H1 (cell line): ENCODE data around the gene DAP. TPM values are rescaled to one million over a fixed set of nuclear protein-coding genes. Genes with fewer than 3 reads are reported as not detected.

Experiments
- CTCF ChIA-PET: fragments of 300-600 bp; sonication (Branson Sonifier 250); formaldehyde crosslinking; loops from one replicate; lab custom pipeline; 2021; ENCODE audit not compliant: partially characterized antibody; lab: Charles Lee
- POLR2A ChIA-PET: fragments of 300-600 bp; sonication (Branson Sonifier 250); formaldehyde crosslinking; loops from one replicate; lab custom pipeline; 2021; ENCODE audit warnings: inconsistent platforms; ENCODE audit not compliant: partially characterized antibody; lab: Charles Lee
- DNase-seq, 2 experiments: peaks; one replicate each; pipeline versions ENCODE4 v3.0.0 to v3.0.0-alpha.2; 2010 to 2022; ENCODE audit warnings: low spot score in 2 of 2, low read depth in 1 of 2, mixed read lengths in 1 of 2
- FAIRE-seq: peaks from 2 replicates; lab custom pipeline; 2011; peaks lifted over from hg19 to GRCh38; lab: Jason Lieb, UNC
- H2AFZ ChIP-seq: 2 replicates; pipeline ENCODE4 v1.8.1; 2012; ENCODE audit warnings: low read length, inconsistent platforms
- H2AK5ac ChIP-seq: 2 replicates; pipeline ENCODE4 v1.6.1; 2013; ENCODE audit warnings: low read depth, low read length
- H2BK120ac ChIP-seq: replicated peaks from 2 replicates; pipeline ENCODE3; 2013; ENCODE audit warnings: low read depth, low read length, inconsistent platforms
- H2BK12ac ChIP-seq: 2 replicates; pipeline ENCODE4 v1.6.1; 2013; ENCODE audit warnings: low read depth, low read length
- H2BK15ac ChIP-seq: 2 replicates; pipeline ENCODE4 v1.6.1; 2013; ENCODE audit warnings: low read length
- H2BK20ac ChIP-seq: 2 replicates; pipeline ENCODE4 v1.6.1; 2013; ENCODE audit warnings: low read length
- H2BK5ac ChIP-seq: 2 replicates; pipeline ENCODE4 v1.6.1; 2013; ENCODE audit warnings: low read depth, low read length
- H3K14ac ChIP-seq: 2 replicates; pipeline ENCODE4 v1.6.1; 2013; ENCODE audit warnings: inconsistent platforms; ENCODE audit not compliant: insufficient read length
- H3K18ac ChIP-seq: 2 replicates; pipeline ENCODE4 v1.6.1; 2013; ENCODE audit warnings: low read length; ENCODE audit errors: extremely low read depth
- H3K23ac ChIP-seq: 2 replicates; pipeline ENCODE4 v1.6.1; 2013; ENCODE audit warnings: inconsistent platforms; ENCODE audit not compliant: insufficient read length
- H3K23me2 ChIP-seq: 2 replicates; pipeline ENCODE4 v1.6.1; 2013; ENCODE audit warnings: low read depth, low read length
- H3K27ac ChIP-seq: 2 replicates; pipeline ENCODE4 v1.6.1; 2011; ENCODE audit warnings: low read depth, low read length, inconsistent platforms
- H3K27me3 ChIP-seq, 4 experiments: replicated peaks in 1 of 4; 1 replicate in 1 of 4; 2 replicates in 3 of 4; pipeline versions ENCODE4 v1.6.1 to v1.8.1; 2011 to 2013; ENCODE audit warnings: low read length in 3 of 4, mild to moderate bottlenecking in 3 of 4, inconsistent platforms in 2 of 4, mixed read lengths in 2 of 4, moderate library complexity in 1 of 4; ENCODE audit not compliant: control insufficient read depth in 3 of 4, insufficient read depth in 3 of 4; ENCODE audit errors: extremely low read depth in 1 of 4
- H3K36me3 ChIP-seq, 4 experiments: 2 replicates each; pipeline versions ENCODE4 v1.6.1 to v1.8.1; 2011 to 2013; ENCODE audit warnings: mild to moderate bottlenecking in 4 of 4, low read length in 3 of 4, moderate library complexity in 2 of 4, control low read depth in 1 of 4, inconsistent platforms in 1 of 4; ENCODE audit not compliant: insufficient read depth in 4 of 4, control insufficient read depth in 2 of 4
- H3K4ac ChIP-seq: replicated peaks from 2 replicates; pipeline ENCODE3; 2013; ENCODE audit warnings: low read length, low read depth, mixed read lengths, inconsistent platforms; ENCODE audit not compliant: insufficient read length
- H3K4me1 ChIP-seq, 4 experiments: replicated peaks in 1 of 4; 1 replicate in 1 of 4; 2 replicates in 3 of 4; pipeline versions ENCODE4 v1.6.1 to v1.8.1; 2011 to 2013; ENCODE audit warnings: low read length in 3 of 4, inconsistent platforms in 2 of 4, mixed read lengths in 1 of 4; ENCODE audit not compliant: insufficient read depth in 4 of 4, control insufficient read depth in 3 of 4
- H3K4me2 ChIP-seq, 2 experiments: 2 replicates each; pipeline versions ENCODE4 v1.6.1 to v1.8.1; 2011 to 2013; ENCODE audit warnings: low read depth in 2 of 2, low read length in 2 of 2, control low read depth in 1 of 2, inconsistent platforms in 1 of 2, mild to moderate bottlenecking in 1 of 2; ENCODE audit not compliant: insufficient read depth in 1 of 2
- H3K4me3 ChIP-seq, 4 experiments: fragments of 200-600, 300-600 bp in 1 of 4; sonication (generic), shearing (Covaris generic), sonication (Bioruptor Twin) in 1 of 4; 2 replicates each; pipeline versions ENCODE4 v1.5.1 to v1.8.1; 2011 to 2016; ENCODE audit warnings: low read length in 4 of 4, low read depth in 3 of 4, control low read depth in 2 of 4, inconsistent platforms in 2 of 4, mild to moderate bottlenecking in 2 of 4, mixed read lengths in 1 of 4, moderate library complexity in 1 of 4; ENCODE audit not compliant: insufficient read depth in 2 of 4; ENCODE audit errors: extremely low read depth in 1 of 4
- H3K56ac ChIP-seq: replicated peaks from 2 replicates; pipeline ENCODE3; 2013; ENCODE audit warnings: low read depth, mild to moderate bottlenecking, mixed read lengths, low read length, inconsistent platforms; ENCODE audit not compliant: insufficient read length
- H3K79me1 ChIP-seq: 2 replicates; pipeline ENCODE4 v1.6.1; 2013; ENCODE audit warnings: low read depth, low read length, control low read depth
- H3K79me2 ChIP-seq, 2 experiments: 2 replicates each; pipeline versions ENCODE4 v1.6.1 to v1.8.1; 2012 to 2013; ENCODE audit warnings: low read length in 2 of 2, mild to moderate bottlenecking in 2 of 2, inconsistent platforms in 1 of 2; ENCODE audit not compliant: insufficient read depth in 2 of 2, control insufficient read depth in 1 of 2
- H3K9ac ChIP-seq, 4 experiments: replicated peaks in 1 of 4; 1 replicate in 1 of 4; 2 replicates in 3 of 4; pipeline versions ENCODE4 v1.6.1 to v1.8.1; 2011 to 2013; ENCODE audit warnings: low read depth in 3 of 4, low read length in 3 of 4, control low read depth in 2 of 4, mild to moderate bottlenecking in 2 of 4, moderate library complexity in 2 of 4, inconsistent platforms in 1 of 4; ENCODE audit errors: extremely low read depth in 1 of 4
- H3K9me3 ChIP-seq, 2 experiments: 2 replicates each; pipeline versions ENCODE4 v1.6.1 to v1.8.1; 2012 to 2013; ENCODE audit warnings: mild to moderate bottlenecking in 2 of 2, moderate library complexity in 2 of 2, control low read depth in 1 of 2, inconsistent platforms in 1 of 2, low read depth in 1 of 2, low read length in 1 of 2, mixed read lengths in 1 of 2; ENCODE audit not compliant: insufficient read depth in 2 of 2
- H4K20me1 ChIP-seq, 2 experiments: replicated peaks in 1 of 2; 2 replicates each; pipeline versions ENCODE3 to v1.8.1; 2011 to 2013; ENCODE audit warnings: inconsistent platforms in 2 of 2, low read length in 2 of 2, mild to moderate bottlenecking in 1 of 2; ENCODE audit not compliant: insufficient read depth in 2 of 2, control insufficient read depth in 1 of 2
- H4K5ac ChIP-seq: 2 replicates; pipeline ENCODE4 v1.6.1; 2013; ENCODE audit warnings: low read length, low read depth, mixed read lengths, inconsistent platforms; ENCODE audit not compliant: insufficient read length
- H4K8ac ChIP-seq: 2 replicates; pipeline ENCODE4 v1.8.0; 2013; ENCODE audit warnings: mild to moderate bottlenecking, moderate library complexity, low read length, inconsistent platforms; ENCODE audit not compliant: insufficient read depth; ENCODE audit errors: extremely low read depth
- H4K91ac ChIP-seq: replicated peaks from 2 replicates; pipeline ENCODE3; 2013; ENCODE audit warnings: low read length, mixed read lengths, inconsistent platforms; ENCODE audit not compliant: insufficient read length
- ASH2L ChIP-seq: fragments of 200-600, 300-600 bp; sonication (generic); IDR thresholded peaks from one replicate; pipeline ENCODE4 v1.7.1; 2017; ENCODE audit warnings: low read length
- BRCA1 ChIP-seq: IDR thresholded peaks from 2 replicates; pipeline ENCODE4 v1.6.1; 2012; ENCODE audit warnings: low read depth, low read length, improper control_type of control experiment
- GTF2F1 ChIP-seq: IDR thresholded peaks from 2 replicates; pipeline ENCODE4 v1.6.1; 2012; ENCODE audit warnings: low read depth, low read length, improper control_type of control experiment, borderline replicate concordance
- MAFK ChIP-seq: IDR thresholded peaks from 2 replicates; pipeline ENCODE4 v1.6.1; 2012; ENCODE audit warnings: low read depth, mild to moderate bottlenecking, improper control_type of control experiment, low read length
- POLR2A ChIP-seq, 2 experiments: IDR thresholded peaks; 1 replicate in 1 of 2; 2 replicates in 1 of 2; pipeline ENCODE4 v1.6.1; 2011; ENCODE audit warnings: low read depth in 2 of 2, low read length in 2 of 2, mild to moderate bottlenecking in 2 of 2; ENCODE audit errors: control extremely low read depth in 1 of 2
- SRF ChIP-seq: IDR thresholded peaks from 2 replicates; pipeline ENCODE4 v1.6.1; 2011; ENCODE audit warnings: mild to moderate bottlenecking, low read depth, low read length, moderate library complexity
- WGBS, 2 experiments: shearing (Covaris generic) in 1 of 2; methylation state at CpG; one replicate each; pipeline versions ENCODE4 v1.1.6 to v1.1.7; 2013 to 2015; ENCODE audit warnings: low lambda C conversion rate in 2 of 2, mixed read lengths in 2 of 2, inconsistent platforms in 1 of 2, low coverage in 1 of 2, missing lambda C conversion rate in 1 of 2; ENCODE audit not compliant: insufficient replicate concordance in 2 of 2, insufficient coverage in 1 of 2, insufficient read length in 1 of 2; ENCODE audit errors: extremely low coverage in 1 of 2, missing lambda C conversion rate in 1 of 2; 5-methylcytosine and 5-hydroxymethylcytosine counted together
- polyA plus RNA-seq, 7 experiments: library from polyadenylated mRNA; depleted of rRNA in 3 of 7; stranded (reverse) in 5 of 7; unstranded in 2 of 7; fragments of >200 nt in 5 of 7; fragments of 200-250 nt in 2 of 7; gene quantifications; 1 replicate in 5 of 7; 2 replicates in 1 of 7; 4 replicates in 1 of 7; pipeline versions ENCODE4 v1.2.1 to v1.2.3, GENCODE V29; 2011 to 2013; ENCODE audit warnings: missing spikeins in 2 of 7, mixed read lengths in 2 of 7
- total RNA-seq: library from RNA; stranded (reverse); fragmentation: NEBNext Ultra II Directional; extraction: Animal tissue kit (Norgen Biotek cat#: 25700); gene quantifications from 2 replicates; pipeline ENCODE4 v1.2.1, GENCODE V29; 2021

The DAP gene
- total and polyA plus RNA-seq, 2 of the 8 experiments (the other 6 are each of a cell fraction or from before 2014, with no cell fraction given), result 26.2 to 44.4 TPM

DNA sequence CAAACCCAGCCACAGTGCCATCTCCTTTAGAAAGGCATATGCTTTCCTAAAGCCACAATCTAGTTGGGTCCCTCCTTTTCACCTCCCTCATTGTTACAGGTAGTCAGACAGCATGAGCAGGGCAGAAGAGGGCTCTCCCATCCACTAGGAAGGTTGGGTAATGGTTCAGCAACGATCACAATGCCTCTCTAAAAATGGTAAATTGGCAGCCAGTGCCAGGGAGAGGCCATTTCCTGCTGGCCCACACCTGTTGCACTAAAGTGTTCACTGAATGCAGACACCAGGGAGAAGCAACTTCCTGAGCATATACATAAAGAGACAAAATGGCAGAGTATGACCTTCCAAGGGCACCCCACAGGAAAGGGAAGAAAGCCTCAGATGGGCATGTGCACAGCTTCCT, 31.3 kb upstream of the DAP start:
- 89% methylated on average over 1 of the region's 1 CpG; no CpG with 5 or more reads in 1 of the 2 experiments for WGBS, 2 experiments
- no peak overlapping the region for H4K91ac ChIP-seq
- H3K23me2 ChIP-seq, result no peaks in the 10 kb centered on the region; the same call in 1 of the 2 replicates
- no peaks in the 10 kb centered on the region for H3K9me3 ChIP-seq
- FAIRE-seq (no peak), DNase-seq (no peak)
- no peak overlapping the region for H2BK5ac ChIP-seq
- no peak overlapping the region for H2AFZ ChIP-seq
- no peak overlapping the region for H3K4me3 ChIP-seq
- H2BK20ac ChIP-seq, result no peak overlapping the region
- ChIA-PET CTCF (no interaction called here), POLR2A (no interaction called here)
- no peak overlapping the region for H4K5ac ChIP-seq
- no peaks in the 10 kb centered on the region for H3K79me1 ChIP-seq
- no peak overlapping the region for H3K4me2 ChIP-seq
- no peak overlapping the region for H3K27ac ChIP-seq
- no peak overlapping the region for H4K8ac ChIP-seq
- no peaks in the 10 kb centered on the region for H3K79me2 ChIP-seq
- H2BK12ac ChIP-seq, result no peak overlapping the region
- no peak overlapping the region for H2BK15ac ChIP-seq
- H2AK5ac ChIP-seq, result no peak overlapping the region
- no peak overlapping the region for H2BK120ac ChIP-seq
- no peak overlapping the region for H3K9ac ChIP-seq
- no peaks in the 10 kb centered on the region for H4K20me1 ChIP-seq
- no peaks in the 10 kb centered on the region for H3K36me3 ChIP-seq
- no peaks in the 10 kb centered on the region for H3K4me1 ChIP-seq
- H3K27me3 ChIP-seq, result no peaks in the 10 kb centered on the region
- H3K56ac ChIP-seq, result no peak overlapping the region
- H3K14ac ChIP-seq, result no peak overlapping the region
- no peak overlapping the region for H3K4ac ChIP-seq
- no peak overlapping the region for H3K23ac ChIP-seq
- TF ChIP-seq BRCA1, result no peak
- no peak for TF ChIP-seq ASH2L
- no peak for TF ChIP-seq SRF
- TF ChIP-seq GTF2F1, result no peak
- TF ChIP-seq POLR2A (IDR thresholded peaks at IDR 0.05; ENCODE audit: control extremely low read depth in 1 of 2, low read depth in 2 of 2, low read length in 2 of 2), result no peak
- TF ChIP-seq MAFK, result no peak
- no peak overlapping the region for H3K18ac ChIP-seq
